HPDE6-E6E7 (cell line): Measurements from ENCODE around the gene ERO1B.
"Not testable (repeated sequence)": the region's sequence is repeated elsewhere in the genome, so short reads cannot be mapped to it uniquely, and the experiment has no call there.

Experiments used
- DNase-seq: peaks from one replicate; pipeline ENCODE4 v3.0.0; 2011; ENCODE audit warnings: missing footprints; ENCODE audit errors: extremely low spot score

ERO1B gene, protein sequence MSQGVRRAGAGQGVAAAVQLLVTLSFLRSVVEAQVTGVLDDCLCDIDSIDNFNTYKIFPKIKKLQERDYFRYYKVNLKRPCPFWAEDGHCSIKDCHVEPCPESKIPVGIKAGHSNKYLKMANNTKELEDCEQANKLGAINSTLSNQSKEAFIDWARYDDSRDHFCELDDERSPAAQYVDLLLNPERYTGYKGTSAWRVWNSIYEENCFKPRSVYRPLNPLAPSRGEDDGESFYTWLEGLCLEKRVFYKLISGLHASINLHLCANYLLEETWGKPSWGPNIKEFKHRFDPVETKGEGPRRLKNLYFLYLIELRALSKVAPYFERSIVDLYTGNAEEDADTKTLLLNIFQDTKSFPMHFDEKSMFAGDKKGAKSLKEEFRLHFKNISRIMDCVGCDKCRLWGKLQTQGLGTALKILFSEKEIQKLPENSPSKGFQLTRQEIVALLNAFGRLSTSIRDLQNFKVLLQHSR

DNA sequence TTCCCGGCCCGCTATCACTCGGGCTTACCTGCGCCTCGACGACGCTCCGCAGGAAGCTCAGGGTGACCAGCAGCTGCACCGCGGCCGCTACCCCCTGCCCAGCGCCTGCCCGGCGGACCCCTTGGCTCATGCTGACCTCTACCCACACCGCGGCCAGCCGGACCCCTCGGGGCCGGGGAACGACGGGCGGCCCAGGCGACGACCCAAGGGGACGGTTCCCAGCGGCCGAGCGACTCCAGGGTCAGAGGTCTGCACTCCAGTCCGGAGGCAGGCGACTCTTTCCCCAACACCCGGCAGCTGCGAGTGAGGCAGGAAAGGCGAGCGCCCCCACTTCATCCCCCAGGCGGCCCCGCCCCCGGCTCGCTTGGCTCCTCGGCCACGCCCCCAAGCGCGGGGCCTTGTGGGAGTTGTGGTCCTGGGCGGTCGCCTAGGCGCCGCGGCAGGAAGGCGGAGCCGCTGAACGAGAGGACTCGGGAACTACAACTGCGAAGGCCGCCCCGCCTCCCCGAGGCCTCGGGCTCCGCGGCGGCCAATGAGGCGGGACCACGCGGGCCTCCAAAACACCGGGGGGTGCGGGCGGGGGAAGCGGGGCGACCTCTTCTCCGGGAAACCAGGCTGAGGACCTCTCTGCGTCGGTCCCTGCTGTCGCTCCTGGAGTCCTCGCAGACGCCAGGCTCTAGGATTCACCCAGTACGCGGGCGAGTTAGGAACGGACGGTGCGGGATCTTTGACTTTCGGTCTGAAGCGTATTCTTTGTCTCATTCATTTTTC lies at the start of gene ERO1B:
Gene ERO1B (minus strand): TSS at position 305 of the 771 bp plus-strand sequence. CDS start 175 bp downstream, at position 130.
- DNase-seq, result peak; percentile 87

GRCh38 chr1:236331412-236331811 lies 49.7 kb upstream of the ERO1B start:
- not testable (repeated sequence) for DNase-seq

DNA sequence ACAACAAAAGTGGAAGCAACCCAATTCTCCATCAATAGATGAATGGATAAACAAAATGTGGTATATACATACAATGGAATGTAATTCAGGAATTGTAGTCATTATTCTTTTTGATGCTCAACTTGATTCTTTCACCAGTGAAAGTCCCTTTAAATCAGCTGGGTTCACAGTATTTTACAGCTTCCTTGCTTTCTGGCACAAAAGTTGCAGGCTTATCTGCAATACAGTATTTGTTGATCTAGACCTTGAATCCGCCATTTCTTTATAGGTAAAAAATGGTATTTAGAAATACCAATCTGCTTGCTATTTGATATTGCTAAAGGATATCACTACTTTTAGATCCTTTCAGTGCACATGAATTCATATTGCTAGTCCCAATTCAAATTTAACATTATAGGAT lies 44.7 kb upstream of the ERO1B start:
- DNase-seq, result no peak

GRCh38 chr1:236325567-236325966 lies 43.8 kb upstream of the ERO1B start:
- no peak for DNase-seq

DNA sequence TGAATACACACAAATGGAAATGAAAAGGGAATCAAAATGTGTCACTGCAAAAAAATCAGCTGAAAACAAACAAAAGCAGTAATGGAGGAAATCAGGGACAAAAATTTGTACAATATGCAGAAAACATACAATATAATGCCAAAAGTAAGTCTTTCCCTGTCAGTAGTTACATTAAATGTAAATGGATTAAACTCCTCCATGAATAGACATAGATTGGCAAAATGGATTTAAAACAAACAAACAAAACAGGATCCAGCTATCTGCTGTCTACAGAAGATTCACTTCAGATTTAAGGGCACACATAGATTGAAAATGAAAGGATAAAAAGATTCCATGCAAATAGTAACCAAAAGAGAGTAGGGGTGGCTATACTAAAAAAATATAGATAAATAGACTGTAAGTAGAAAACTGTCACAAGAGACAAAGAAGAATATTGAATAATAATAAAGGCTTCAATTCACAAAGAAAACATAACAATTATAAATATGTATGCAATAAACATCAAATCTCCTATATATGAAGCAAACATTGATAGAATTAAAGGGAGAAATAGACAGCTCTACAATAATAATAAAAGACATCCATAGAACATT lies 42.2 kb upstream of the ERO1B start:
- DNase-seq, result no peak

DNA sequence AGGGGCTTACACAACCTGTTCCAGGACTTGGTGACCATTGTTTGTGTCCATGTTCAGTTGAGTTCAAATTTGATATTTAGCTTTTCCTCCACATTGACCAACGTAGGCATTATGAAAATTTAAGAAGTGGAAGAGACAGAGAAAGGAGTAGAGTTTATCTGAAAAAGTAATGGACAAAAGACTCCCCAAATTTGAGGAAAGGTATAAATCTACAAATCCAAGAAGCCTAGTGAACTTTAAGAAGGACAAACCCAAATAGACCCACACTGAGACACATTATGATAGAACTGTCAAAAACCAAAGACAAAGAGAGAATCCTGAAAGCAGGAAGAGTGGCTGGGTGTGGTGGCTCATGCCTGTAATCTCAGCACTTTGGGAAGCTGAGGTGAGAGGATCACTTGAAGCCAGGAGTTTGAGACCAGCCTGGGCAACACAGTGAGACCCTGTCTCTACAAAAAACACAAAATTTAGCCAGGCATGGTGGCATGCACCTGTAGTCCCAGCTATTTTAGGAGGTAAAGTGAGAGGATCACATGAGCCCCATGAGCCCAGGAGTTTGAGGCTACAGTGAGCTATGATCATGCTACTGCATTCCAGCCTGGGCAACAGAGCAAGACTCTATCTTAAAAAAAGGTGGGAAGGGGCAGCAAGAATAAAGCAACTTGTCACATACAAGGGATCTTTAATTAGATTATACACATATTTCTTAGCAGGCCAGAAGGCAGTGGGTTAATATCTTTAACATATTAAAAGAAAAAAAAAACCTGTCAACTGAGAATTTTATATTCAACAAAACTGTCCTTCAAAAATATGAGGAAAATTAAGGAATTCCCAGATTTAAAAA lies 41.0 kb upstream of the ERO1B start:
- DNase-seq, result no peak

DNA sequence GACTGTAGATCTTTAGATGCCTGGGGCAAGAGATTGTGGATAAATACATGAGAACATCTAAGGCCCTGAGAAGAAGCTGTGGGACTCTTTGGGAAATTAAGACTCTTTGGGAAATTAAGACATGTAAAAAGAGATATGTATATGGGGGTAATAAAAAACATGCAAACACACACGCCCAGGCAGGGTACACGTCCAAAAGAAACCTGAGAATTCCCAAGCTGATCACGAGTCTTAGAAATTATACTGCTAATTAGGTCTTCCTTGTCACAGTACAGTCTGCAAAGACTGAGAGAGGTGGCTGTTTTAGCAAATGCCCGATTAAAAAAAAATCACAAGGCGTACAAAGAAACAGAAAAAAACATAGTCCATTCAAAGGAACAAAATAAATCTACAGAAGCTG lies 39.3 kb upstream of the ERO1B start:
- no peak for DNase-seq

GRCh38 chr1:236320671-236321070 lies 38.9 kb upstream of the ERO1B start:
- no peak for DNase-seq

DNA sequence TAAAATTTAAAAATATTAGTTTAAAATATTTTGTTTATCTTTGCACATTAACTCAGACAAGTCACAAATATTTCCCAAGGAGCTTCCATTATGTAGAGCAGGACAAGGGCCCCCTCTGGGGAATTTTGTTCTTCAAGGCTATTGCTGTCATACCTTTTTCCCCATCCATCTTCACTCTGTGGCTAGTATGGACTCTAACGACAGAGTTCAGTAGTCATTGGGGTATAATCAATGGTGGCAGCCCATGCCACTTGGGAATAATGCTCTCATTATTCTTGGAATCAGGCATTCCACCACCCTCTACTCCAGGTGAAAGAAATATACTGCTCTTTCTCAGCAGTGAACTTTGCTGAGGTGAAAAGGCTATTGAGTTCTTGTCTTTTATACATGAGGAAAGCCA lies 38.5 kb upstream of the ERO1B start:
- no peak for DNase-seq

DNA sequence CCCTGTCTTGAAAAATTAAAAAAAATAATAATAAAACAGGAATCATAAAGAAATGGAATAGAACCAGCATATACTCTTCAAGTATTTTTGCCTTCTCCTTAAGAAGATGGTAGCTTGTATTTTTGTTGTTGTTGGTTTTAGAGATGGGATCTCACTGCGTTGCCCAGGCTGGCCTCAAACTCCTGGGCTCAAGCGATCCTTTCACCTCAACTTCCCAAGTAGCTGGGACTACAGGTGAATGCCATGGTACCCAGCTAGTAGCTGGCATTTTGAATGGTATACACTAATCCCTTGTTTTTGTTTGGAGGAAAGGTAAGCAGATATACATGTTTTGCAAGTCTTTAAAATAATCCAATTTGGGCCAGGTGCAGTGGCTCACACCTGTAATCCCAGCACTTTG lies 34.7 kb upstream of the ERO1B start:
- DNase-seq, result no peak

- DNase-seq, result no peak
These were observed 33.8 kb upstream of the ERO1B start for GRCh38 chr1:236315518-236315917.

DNA sequence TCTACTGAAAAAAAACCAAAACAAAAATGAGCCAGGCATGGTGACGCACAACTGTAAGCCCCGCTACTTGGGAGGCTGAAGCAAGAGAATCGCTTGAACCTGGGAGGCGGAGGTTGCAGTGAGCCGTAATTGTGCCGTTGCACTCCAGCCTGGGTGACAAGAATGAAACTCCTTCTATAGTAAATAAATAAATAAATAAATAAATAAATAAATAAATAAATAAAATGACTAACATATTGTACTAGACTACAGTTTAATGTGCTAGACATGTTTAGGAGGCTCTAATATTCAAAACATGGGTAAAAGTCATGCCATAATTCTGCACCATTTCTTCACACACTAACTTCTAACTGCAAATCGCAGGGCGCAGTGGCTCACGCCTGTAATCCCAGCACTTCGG lies 33.3 kb upstream of the ERO1B start:
- DNase-seq, result no peak

DNA sequence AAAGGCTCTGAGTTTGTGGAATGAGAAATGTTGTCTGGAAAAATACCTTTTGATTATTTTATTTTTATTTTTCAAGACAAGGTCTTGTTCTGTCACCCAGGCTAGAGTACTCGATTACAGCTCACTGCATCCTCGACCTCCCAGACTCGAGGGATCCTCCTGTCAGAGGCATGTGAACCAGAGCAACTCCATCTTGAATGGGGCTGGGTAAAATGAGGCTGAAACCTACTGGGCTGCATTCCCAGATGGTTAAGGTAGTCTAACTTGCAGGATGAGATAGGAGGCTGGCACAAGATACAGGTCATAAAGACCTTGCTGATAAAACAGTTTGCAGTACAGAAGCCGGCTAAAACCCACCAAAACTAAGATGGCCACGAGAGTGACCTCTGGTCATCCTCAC lies 32.3 kb upstream of the ERO1B start:
- not testable (repeated sequence) for DNase-seq

GRCh38 chr1:236313427-236313826 lies 31.7 kb upstream of the ERO1B start:
- no peak for DNase-seq

DNA sequence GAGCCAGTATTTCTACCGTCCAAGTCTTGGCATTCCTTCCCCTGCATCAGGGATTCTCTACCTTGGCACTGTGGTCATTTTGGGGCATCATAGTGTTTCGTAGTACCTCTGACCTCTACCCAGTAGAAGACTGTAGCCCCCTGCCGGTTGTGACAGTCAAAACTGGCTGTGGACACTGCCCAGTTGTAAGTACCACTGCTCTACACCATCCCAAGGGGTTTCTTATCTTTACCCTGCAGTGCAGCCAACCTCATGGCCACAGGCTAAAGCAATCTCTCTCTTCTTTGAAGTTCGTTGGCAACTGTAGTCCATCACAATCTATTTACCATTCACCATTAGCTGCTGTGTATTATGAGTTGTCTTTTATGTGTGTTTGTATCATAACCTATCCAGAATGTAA lies 29.3 kb upstream of the ERO1B start:
- no peak for DNase-seq

GRCh38 chr1:236308827-236309226 lies 27.1 kb upstream of the ERO1B start:
- no peak for DNase-seq

DNA sequence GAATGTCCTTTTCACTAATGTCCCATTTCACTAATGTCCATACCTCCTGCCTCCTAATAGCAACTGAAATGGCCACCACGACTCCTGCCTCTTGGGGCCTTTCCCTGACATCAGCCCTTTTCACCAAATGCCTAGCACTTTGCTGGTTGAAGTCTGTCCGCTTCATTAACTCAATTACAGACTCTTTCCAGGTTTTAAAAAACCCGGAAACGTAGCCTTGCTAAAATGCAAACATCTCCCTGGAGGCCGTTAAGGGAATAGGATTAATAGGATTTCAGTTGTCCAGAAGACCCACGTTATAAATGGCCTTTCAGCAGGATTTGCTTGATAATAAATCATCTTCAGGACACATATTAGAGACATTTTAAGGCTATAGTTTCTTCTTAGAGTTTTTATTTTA lies 25.7 kb upstream of the ERO1B start:
- DNase-seq, result no peak

DNA sequence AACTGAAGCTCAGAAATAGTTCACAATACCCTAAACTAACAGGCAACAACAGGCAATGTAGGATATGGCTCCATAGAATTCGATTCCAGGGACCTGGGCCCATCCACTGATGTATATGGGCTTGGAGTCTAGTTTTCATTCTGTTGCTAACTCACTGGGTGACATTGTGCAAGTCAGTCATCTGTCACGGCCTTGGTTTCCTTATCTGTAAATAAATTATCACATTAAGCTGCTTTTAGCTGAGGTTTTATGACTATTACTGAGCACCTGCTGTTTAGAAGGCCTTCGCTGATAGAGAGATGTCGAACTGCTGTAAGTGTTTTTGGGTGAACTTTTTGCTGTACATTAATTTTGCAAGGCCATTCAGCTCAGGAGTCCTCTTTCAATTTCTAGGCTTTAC lies 22.9 kb upstream of the ERO1B start:
- DNase-seq, result no peak

GRCh38 chr1:236303675-236304074 lies 21.9 kb upstream of the ERO1B start:
- no peak for DNase-seq

GRCh38 chr1:236302941-236303340 lies 21.2 kb upstream of the ERO1B start:
- DNase-seq, result no peak

DNA sequence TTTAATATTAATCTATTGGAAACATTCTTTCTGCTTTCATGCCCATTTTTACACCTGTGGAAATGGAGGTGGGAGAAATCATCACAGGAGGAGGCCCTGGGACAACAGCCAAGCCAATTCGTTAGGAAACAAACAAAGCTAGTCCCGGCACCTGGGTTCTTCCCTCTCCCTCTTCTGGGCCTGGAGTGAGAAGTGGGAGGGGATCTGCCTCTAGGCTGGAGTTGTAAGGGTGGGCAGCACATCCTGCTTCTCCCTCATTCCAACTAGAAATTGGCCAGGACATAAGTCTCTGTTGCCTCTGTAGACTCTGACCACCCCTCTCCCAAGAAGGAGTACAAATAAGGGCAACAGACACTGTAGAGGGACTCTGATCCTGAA lies 20.2 kb upstream of the ERO1B start:
- no peak for DNase-seq
